Calu3 (cell line): ENCODE results near the gene TMEM132A. TPM values are rescaled to one million over a fixed set of nuclear protein-coding genes. Genes with fewer than 3 reads are reported as not detected.

Source experiments
- BruUV-seq: library from RNA; stranded (reverse); fragments of 400-500 nt; replicated peaks from 2 replicates; lab custom pipeline; 2021; lab: Mats Ljungman, UMichigan
- CTCF ChIA-PET: fragments of 300-600 bp; sonication (Branson Sonifier 250); formaldehyde crosslinking; loops from one replicate; lab custom pipeline; 2022; ENCODE audit warnings: antibody characterized with exemption; lab: Charles Lee
- DNase-seq: peaks from one replicate; pipeline ENCODE4 v3.0.0; 2022
- H3K27ac Mint-ChIP-seq: one replicate; pipeline ENCODE4 v1.8.0; 2022; ENCODE audit warnings: mixed read lengths; ENCODE audit not compliant: unreplicated experiment
- H3K27me3 Mint-ChIP-seq: one replicate; pipeline ENCODE4 v1.8.0; 2022; ENCODE audit warnings: mixed read lengths; ENCODE audit not compliant: unreplicated experiment
- H3K36me3 Mint-ChIP-seq: one replicate; pipeline ENCODE4 v1.8.0; 2022; ENCODE audit warnings: mild to moderate bottlenecking, moderate library complexity, mixed read lengths; ENCODE audit not compliant: insufficient read depth, unreplicated experiment
- H3K4me1 Mint-ChIP-seq: one replicate; pipeline ENCODE4 v1.8.0; 2022; ENCODE audit warnings: mild to moderate bottlenecking, low read depth, mixed read lengths; ENCODE audit not compliant: unreplicated experiment
- H3K4me3 Mint-ChIP-seq: one replicate; pipeline ENCODE4 v1.8.0; 2022; ENCODE audit warnings: mild to moderate bottlenecking, low read depth, moderate library complexity, mixed read lengths; ENCODE audit not compliant: unreplicated experiment
- H3K9me3 Mint-ChIP-seq: one replicate; pipeline ENCODE4 v1.8.0; 2022; ENCODE audit warnings: low read depth, mixed read lengths; ENCODE audit not compliant: unreplicated experiment
- intact Hi-C: fragments of 100-400 bp; cut with micrococcal nuclease; formaldehyde crosslinking; loops from one replicate; pipeline ENCODE4 v1.10.0; 2022; ENCODE audit not compliant: unreplicated experiment
- total RNA-seq: library from RNA; stranded (reverse); gene quantifications from 2 replicates; pipeline ENCODE4 v1.2.3, GENCODE V29; 2022
- TF ChIP-seq, protein P1 (sequence below): fragments of 200-600 bp; IDR thresholded peaks from one replicate; pipeline ENCODE4 v1.8.0; 2022; ENCODE audit warnings: antibody characterized with exemption; ENCODE audit not compliant: unreplicated experiment

The TMEM132A gene
- total RNA-seq, 1 experiment from 2014 or later, result 116 TPM

GRCh38 chr11:60981515-60981914 is 57.3 kb downstream of the TMEM132A start:
- H3K4me1 Mint-ChIP-seq, result peaks cover 10% of the 10 kb centered on the region
- no peak for DNase-seq
- H3K27ac Mint-ChIP-seq, result no peak overlapping the region
- intact Hi-C loops, result no loop called here
- H3K9me3 Mint-ChIP-seq, result no peaks in the 10 kb centered on the region
- BruUV-seq, result no TSS peak
- no peak overlapping the region for H3K4me3 Mint-ChIP-seq
- CTCF ChIA-PET, result no interaction called here
- peaks cover 6% of the 10 kb centered on the region for H3K36me3 Mint-ChIP-seq
- peaks cover 13% of the 10 kb centered on the region for H3K27me3 Mint-ChIP-seq
- TF ChIP-seq, protein P1, sequence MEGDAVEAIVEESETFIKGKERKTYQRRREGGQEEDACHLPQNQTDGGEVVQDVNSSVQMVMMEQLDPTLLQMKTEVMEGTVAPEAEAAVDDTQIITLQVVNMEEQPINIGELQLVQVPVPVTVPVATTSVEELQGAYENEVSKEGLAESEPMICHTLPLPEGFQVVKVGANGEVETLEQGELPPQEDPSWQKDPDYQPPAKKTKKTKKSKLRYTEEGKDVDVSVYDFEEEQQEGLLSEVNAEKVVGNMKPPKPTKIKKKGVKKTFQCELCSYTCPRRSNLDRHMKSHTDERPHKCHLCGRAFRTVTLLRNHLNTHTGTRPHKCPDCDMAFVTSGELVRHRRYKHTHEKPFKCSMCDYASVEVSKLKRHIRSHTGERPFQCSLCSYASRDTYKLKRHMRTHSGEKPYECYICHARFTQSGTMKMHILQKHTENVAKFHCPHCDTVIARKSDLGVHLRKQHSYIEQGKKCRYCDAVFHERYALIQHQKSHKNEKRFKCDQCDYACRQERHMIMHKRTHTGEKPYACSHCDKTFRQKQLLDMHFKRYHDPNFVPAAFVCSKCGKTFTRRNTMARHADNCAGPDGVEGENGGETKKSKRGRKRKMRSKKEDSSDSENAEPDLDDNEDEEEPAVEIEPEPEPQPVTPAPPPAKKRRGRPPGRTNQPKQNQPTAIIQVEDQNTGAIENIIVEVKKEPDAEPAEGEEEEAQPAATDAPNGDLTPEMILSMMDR, result no peak

DNA sequence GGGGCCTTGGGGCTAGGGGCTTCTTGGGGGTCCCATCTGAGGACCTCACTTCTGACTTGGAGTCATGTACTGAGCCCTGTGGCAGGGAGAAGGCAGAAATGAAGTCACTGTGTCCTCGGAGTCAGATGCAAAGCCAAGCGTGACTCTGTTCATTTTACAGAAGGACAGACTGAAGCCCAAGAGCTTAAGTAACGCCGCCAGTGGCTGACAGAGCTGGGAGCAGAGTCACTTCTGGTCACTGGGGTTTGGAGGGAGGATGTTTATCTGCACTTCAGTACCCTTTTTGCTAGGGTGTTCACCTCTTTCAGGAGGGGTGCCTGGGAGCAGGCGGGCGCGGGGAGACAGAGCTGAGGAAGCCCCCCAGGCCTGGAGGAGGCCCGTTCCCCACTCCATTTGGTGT is 57.9 kb downstream of the TMEM132A start:
- intact Hi-C loops, result no loop called here
- H3K27ac Mint-ChIP-seq, result no peak overlapping the region
- H3K4me1 Mint-ChIP-seq, result peaks cover 15% of the 10 kb centered on the region
- H3K36me3 Mint-ChIP-seq, result peaks cover 6% of the 10 kb centered on the region
- no peaks in the 10 kb centered on the region for H3K9me3 Mint-ChIP-seq
- TF ChIP-seq, protein P1, result no peak
- DNase-seq, result no peak
- CTCF ChIA-PET, result no interaction called here
- peaks cover 13% of the 10 kb centered on the region for H3K27me3 Mint-ChIP-seq
- H3K4me3 Mint-ChIP-seq, result no peak overlapping the region
- BruUV-seq, result no TSS peak

DNA sequence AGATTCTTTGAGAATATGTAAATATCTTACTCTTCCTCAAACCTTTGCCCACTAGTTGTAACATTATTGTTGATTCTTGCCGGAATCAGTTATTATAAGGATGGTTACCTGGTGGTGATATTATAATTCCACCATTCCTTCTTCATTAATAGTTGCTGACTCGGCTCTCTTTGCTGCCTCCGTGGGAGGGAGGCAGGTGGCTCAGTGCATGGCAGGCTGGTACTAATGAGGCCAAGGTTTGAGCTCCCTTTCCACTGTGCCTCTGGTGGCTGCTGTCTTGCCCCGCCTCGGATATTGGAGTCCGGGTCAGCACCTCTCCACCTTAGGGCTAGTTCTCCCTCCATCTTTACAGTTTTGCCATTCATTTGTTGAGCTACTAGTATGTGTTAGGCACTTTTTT is 59.9 kb downstream of the TMEM132A start:
- intact Hi-C loops, result no loop called here
- Mint-ChIP-seq H3K27me3 (peaks cover 13% of the 10 kb centered on the region), H3K4me1 (peaks cover 15% of the 10 kb centered on the region), H3K9me3 (no peaks in the 10 kb centered on the region), H3K27ac (peak overlapping the region; percentile 45), H3K36me3 (peaks cover 6% of the 10 kb centered on the region), H3K4me3 (no peak overlapping the region)
- TF ChIP-seq, protein P1, result no peak
- no TSS peak for BruUV-seq
- no peak for DNase-seq
- CTCF ChIA-PET, result no interaction called here

GRCh38 chr11:60984636-60985035 is 60.4 kb downstream of the TMEM132A start:
- TF ChIP-seq, protein P1, result no peak
- no TSS peak for BruUV-seq
- H3K9me3 Mint-ChIP-seq, result no peaks in the 10 kb centered on the region
- H3K36me3 Mint-ChIP-seq, result peaks cover 6% of the 10 kb centered on the region
- DNase-seq, result no peak
- intact Hi-C loops, result no loop called here
- H3K27me3 Mint-ChIP-seq, result peaks cover 13% of the 10 kb centered on the region
- peaks cover 15% of the 10 kb centered on the region for H3K4me1 Mint-ChIP-seq
- CTCF ChIA-PET, result no interaction called here
- H3K27ac Mint-ChIP-seq, result peak overlapping the region; percentile 45
- no peak overlapping the region for H3K4me3 Mint-ChIP-seq
